GM18873 (cell line): ENCODE measurements around the gene CCDC144A.
"Not testable (repeated sequence)": the region's sequence is repeated elsewhere in the genome, so short reads cannot be mapped to it uniquely, and the experiment has no call there.

ENCODE experiments used
- ATAC-seq: cut with Tn5 transposase; IDR thresholded peaks from one replicate; pipeline ENCODE4 v1.9.1; 2021; ENCODE audit warnings: mild to moderate bottlenecking, moderate library complexity, moderate number of reproducible peaks; ENCODE audit not compliant: unreplicated experiment, low FRiP score

CCDC144A gene

GRCh38 chr17:16689731-16690281 lies at the start of gene CCDC144A:
TSS of gene CCDC144A (plus strand) at chr17:16690241. CDS start at chr17:16690401, 160 bp downstream.
- ATAC-seq = not testable (repeated sequence)

DNA sequence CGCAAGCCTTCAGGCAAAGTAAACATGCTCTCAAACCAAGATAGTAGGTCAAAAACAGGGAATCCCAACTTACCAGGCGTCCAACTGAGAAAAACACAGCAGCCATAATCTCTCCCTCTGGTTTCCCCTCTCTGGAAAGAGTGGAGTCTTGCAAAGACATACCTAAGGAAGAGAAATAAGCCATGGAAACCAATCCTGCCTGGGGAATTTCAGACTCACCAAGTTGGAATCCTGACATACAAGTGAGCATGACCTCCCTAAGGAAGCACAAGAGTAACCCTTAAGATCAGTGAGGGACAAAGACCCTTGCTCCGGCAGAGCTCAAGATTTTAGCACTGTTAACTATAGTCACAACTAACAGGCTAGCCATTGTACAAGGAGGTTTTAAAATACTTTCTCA lies 40.5 kb upstream of the CCDC144A start:
- no peak for ATAC-seq

DNA sequence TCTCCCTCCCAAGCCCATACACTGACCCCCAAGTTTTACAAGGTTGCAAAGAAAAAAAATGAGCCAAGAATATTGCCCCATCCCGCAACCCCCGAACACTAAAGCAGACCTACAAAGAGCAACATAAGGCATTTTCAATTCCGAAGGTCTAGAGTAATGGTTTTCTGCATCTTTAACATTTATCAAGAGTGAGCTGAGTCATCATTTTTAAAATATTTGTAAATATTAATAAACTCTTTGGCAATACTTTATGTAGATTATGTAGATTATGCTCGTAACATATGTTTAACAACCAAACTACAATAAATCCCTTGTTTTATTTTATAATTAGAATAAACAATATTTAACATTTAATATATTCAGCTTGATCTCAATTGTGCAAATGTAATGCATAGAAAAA lies 37.8 kb upstream of the CCDC144A start:
- ATAC-seq = no peak

DNA sequence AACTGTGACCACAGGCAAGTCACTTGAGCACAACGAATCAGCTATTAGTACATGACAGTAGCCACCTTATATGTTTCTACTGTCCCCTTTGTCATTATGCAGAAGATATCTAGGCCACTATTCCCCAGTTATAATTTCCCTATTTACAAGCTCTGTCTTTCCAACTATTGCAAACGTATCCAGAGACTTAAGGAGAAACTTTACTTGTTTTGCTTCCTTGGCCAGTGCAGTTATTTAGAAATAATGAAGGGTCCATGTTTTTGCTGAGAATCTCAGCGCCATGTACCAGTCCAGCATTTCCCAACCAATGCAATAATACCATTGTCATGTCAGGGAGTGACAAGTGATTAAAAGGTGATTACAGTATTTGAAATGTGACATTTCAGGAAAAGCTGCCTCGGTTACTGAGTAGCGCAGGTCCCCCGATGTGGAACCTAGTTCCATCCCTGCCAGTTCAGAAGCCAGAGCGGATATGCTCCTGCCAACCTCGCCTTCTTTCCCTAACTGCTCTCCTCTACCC lies 37.1 kb upstream of the CCDC144A start:
- no peak for ATAC-seq

DNA sequence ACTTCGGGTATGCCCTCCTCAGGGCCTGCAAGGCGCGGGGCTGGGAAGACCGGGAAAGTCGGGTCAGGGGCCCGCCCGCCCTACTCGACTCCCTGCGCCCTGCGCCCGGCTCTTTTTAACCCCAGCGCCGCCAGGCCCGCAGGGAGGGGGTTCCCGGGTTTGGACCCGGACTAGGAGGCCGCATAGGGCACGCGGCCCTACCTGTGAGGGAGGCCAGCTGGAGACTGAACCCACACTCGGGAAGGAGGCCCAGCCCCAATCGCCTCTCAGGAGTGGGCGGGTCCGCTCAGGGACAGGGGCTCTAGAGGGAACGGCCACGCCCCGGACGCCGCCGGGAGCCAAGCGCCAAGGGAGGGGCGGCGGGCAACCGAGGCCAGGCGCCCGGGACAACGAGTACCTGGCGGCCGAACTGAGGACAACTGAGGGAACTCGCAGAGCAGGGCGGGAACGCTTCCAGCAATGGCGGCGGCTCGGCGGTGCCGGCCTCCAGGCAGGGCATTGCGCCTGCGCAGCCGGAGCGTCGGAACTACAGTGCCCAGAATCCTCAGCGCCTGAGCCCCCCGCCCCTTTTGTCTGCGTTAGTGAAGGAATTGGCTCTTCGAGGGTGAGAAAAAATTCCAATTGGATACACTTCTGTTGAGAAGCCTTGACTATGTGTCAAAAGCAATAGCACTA lies 36.5 kb upstream of the CCDC144A start, which contains the start of gene ZNF624:
Gene ZNF624 (minus strand): TSS at position 484 of the 675 bp plus-strand sequence.
- ATAC-seq = peak; percentile 69

DNA sequence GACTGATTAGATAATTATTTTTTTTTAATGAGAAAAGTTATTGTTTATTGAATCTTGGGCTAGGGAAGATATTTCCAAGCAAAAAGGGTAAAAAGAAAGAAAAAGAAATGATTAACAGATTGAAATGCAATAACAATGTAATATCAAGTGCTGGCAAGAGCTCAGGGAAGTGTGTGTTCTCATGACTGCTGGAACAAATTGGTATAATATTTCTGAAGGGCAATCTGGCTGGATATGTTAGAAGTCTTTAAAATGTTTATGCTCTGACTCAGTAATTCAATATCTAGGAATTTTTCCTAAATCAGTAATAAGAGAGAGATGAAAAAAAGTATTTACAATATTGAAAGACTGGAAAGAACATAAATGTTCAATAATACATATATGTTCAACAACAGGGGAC lies 28.8 kb upstream of the CCDC144A start:
- ATAC-seq = no peak

GRCh38 chr17:16662936-16663335 lies 27.1 kb upstream of the CCDC144A start:
- ATAC-seq = no peak

GRCh38 chr17:16666553-16666906 lies 23.5 kb upstream of the CCDC144A start:
- ATAC-seq = not testable (repeated sequence)

- ATAC-seq = not testable (repeated sequence)
These were observed 23.0 kb upstream of the CCDC144A start for GRCh38 chr17:16666907-16667636.

GRCh38 chr17:16676676-16677268 lies 13.3 kb upstream of the CCDC144A start:
- no peak for ATAC-seq

DNA sequence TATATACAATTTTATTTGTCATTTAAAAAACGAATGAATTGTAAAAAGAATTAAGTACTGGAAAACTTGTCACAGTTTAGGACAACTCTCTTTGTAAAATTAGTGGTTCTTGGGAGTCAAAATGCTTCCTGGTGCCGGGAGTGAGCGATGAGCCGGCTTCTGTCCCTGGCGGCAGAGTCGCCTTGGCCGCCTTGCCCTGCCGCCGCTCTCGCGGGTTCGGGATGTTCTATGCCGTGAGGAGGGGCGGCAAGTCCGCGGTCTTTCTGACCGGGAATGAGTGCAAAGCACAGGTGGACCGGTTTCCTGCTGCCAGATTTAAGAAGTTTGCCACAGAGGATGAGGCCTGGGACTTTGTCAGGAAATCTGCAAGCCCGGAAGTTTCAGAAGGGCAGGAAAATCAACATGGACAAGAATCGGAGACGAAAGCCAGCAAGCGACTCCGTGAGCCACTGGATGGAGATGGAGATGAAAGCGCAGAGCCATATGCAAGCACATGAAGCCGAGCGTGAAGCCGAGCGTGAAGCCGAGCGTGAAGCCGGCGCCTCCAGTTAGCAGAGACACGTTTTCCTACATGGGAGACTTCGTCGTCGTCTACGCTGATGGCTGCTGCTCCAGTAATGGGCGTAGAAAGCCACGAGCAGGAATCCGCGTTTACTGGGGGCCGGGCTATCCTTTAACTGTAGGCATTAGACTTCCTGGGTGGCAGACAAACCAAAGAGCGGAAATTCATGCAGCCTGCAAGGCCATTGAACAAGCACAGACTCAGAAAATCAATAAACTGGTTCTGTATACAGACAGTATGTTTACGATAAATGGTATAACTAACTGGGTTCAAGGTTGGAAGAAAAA lies 6.5 kb upstream of the CCDC144A start:
- ATAC-seq = not testable (repeated sequence)

- ATAC-seq = not testable (repeated sequence)
These were observed 4.0 kb upstream of the CCDC144A start for GRCh38 chr17:16686019-16686418.

DNA sequence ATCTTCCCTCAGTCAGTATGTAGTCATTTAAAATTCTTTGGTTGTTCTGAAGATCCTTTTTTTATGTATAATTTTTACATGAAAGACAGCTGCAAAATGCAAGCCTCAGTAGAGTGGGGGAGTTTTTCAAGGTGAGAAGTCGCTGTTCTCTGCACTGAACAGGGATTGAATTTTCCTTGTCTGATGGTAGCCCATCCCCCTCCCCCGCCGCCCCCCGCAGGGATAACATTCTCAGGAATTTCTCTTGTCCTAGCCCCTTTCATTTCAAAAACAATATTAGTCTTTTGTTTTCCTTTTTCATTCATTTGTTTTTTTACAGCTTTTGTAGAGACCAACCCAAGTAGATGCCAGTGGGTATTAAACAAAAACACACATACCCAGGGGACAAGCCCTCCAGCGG lies 2.9 kb upstream of the CCDC144A start:
- ATAC-seq = not testable (repeated sequence)

GRCh38 chr17:16690447-16690846 lies 406 bp downstream of the CCDC144A start:
- ATAC-seq = not testable (repeated sequence)

DNA sequence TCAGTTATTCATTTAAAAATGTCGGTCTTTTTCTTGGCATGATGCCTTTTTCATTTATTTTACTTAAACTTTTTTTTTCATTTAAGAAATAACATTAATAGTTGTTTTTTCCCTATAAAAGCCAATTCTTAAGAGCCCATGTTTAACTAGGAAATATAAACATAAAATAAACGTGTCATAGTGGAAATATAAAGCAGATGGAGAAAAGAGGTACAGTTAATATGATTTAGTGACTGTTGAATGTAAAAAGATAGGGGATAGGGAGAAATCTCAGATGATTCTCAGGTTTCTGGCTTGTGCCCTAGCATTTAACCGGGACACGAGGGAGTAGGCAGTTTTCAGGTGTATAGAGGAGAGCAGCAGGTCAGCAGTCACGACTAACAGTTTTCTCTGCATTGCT lies 7.6 kb downstream of the CCDC144A start:
- ATAC-seq = not testable (repeated sequence)

- ATAC-seq = not testable (repeated sequence)
These were observed 55.6 kb downstream of the CCDC144A start for GRCh38 chr17:16745492-16746203.

DNA sequence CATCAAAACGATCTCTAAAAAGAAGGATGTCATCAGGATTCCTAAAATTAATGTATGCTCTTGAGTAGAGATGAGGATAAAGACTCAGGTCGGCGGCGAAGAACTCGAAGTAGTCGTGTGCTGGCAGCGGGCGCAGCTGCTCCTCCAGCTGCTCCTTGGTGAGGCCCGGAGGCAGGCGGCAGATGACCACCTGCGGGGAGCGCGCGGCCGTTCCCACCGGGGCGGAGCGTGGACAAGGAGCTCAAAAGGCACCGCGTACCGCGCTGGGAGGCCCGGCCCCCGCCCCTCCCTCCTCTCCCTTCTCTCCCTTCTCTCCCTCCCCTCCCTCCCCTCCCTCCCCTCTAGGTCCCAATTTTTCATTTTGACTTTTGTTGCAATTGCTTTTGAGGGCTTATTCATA lies 56.5 kb downstream of the CCDC144A start:
- ATAC-seq = not testable (repeated sequence)

- ATAC-seq = not testable (repeated sequence)
These were observed 60.5 kb downstream of the CCDC144A start for GRCh38 chr17:16750515-16750914.

- not testable (repeated sequence) for ATAC-seq
These were observed 61.3 kb downstream of the CCDC144A start for GRCh38 chr17:16751224-16751923.
